ENCODE measurements around the gene GTF2H4.
"Not testable (repeated sequence)": the region's sequence is repeated elsewhere in the genome, so short reads cannot be mapped to it uniquely, and the experiment has no call there.

Gene GTF2H4

DNA sequence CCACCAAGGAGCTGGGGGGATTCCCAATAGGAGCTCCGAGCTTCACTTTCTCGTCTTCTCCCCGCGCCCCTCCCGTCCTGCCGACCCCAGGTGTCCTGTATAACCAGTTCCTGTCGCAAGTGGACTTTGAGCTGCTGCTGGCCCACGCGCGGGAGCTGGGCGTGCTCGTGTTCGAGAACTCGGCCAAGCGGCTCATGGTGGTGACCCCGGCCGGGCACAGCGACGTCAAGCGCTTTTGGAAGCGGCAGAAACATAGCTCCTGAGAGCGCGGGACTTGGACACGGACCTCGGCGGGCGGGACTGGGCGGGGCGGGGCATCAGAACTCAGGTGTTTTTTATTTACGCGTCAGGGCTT is 5.7 kb downstream of the GTF2H4 start:
- 47% methylated on average over 26 to 28 of the region's 31 CpGs for WGBS, 2 experiments (ENCODE audit: insufficient coverage in 2 of 2)
- H3K4me1 ChIP-seq (ENCODE audit: control insufficient read depth, insufficient read depth, low read length, poor library complexity, severe bottlenecking) = peaks cover 7% of the 10 kb centered on the region
- no peaks in the 10 kb centered on the region for H3K9me3 ChIP-seq (ENCODE audit: control insufficient read depth, low read length)
- no peak overlapping the region for H3K27ac ChIP-seq (ENCODE audit: low read depth, low read length, severe bottlenecking)
- peak overlapping the region; percentile 28 for H3K4me3 ChIP-seq (ENCODE audit: extremely low read depth, insufficient read depth, low read length, poor library complexity, severe bottlenecking)
- peaks cover 64% of the 10 kb centered on the region for H3K36me3 ChIP-seq (ENCODE audit: control insufficient read depth, insufficient read depth, low read length)

DNA sequence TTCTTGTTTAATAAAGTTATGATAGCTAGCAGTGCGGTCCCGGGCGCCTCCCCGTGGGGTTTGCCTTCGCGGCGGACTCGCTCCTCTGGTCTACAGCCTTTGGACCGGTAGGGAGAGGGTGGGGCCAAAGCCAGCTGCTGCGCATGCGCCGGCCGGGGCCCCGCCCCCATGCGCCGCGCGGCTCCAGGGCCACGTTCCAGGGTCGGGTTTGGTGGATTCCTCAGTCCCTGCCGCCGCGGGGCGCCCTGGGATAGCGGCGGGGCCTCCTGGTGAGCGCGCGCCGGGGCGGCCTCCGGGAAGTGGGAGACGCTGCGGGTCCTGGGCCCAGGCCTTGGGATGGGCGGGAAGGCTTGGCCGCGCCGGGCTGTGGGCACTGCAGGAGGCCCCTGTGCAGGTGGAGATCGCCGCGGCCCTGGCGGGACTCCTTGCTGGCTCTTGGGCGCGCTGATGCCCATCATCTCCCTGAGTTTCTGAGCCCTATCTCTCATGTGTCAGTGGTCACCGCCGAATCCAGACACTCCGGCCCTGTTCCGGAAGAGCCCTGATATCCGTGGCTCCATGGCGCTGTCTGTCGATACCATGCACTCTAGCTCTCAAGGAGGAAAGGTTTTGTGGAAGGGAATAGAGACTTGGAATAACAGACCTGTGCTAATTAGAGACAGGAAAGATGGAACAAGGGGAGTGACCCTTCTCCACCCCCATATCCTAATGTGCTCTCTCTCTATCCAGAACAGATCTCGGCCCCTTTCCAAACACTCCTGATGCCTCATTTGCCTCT is 6.3 kb downstream of the GTF2H4 start, which contains the start of gene VARS2:
Gene VARS2 (plus strand): TSS at position 163 of the 778 bp plus-strand sequence. CDS start 599 bp downstream, at position 762.
- H3K4me3 ChIP-seq (ENCODE audit: extremely low read depth, insufficient read depth, low read length, poor library complexity, severe bottlenecking) = peak within 1 kb of the TSS; percentile 28
- H3K4me1 ChIP-seq (ENCODE audit: control insufficient read depth, insufficient read depth, low read length, poor library complexity, severe bottlenecking) = peaks cover 7% of the 10 kb centered on the region
- no peaks in the 10 kb centered on the region for H3K9me3 ChIP-seq (ENCODE audit: control insufficient read depth, low read length)
- peaks cover 66% of the 10 kb centered on the region for H3K36me3 ChIP-seq (ENCODE audit: control insufficient read depth, insufficient read depth, low read length)
- 10 to 13% methylated on average over 41 to 50 of the region's 52 CpGs for WGBS, 2 experiments (ENCODE audit: insufficient coverage in 2 of 2)
- peak within 1 kb of the TSS; percentile 26 for H3K27ac ChIP-seq (ENCODE audit: low read depth, low read length, severe bottlenecking)

DNA sequence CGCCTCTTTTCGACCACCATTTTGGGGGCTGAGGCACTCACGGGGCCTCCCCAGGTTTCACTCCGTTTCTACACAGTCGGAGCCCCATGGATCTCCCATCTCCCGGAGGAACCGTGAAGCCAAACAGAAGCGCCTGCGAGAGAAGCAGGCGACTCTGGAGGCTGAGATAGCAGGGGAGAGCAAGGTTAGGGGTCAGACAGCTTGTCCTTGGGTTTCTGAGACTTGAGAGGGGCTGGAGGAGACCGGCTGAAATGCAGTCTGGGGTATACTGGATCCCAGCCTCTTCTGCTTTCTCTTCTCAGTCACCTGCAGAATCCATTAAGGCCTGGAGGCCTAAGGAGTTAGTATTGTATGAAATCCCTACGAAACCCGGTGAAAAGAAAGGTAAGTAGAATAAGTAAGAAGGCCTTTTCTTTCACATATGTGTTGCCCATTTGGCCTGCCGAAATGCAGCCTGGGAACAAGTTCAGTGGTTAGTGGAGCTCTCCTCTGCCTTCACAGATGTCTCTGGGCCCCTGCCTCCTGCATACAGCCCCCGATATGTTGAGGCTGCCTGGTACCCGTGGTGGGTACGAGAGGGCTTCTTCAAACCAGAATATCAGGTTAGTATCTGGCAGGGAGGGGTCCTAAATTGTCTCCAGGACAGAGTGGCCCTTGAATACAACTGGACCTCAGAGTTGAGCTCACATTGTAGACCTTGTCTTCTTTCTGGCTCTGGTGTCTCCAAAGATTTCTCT is 7.0 kb downstream of the GTF2H4 start:
- no peaks in the 10 kb centered on the region for H3K9me3 ChIP-seq (ENCODE audit: control insufficient read depth, low read length)
- no peak overlapping the region for H3K4me3 ChIP-seq (ENCODE audit: extremely low read depth, insufficient read depth, low read length, poor library complexity, severe bottlenecking)
- peaks cover 69% of the 10 kb centered on the region for H3K36me3 ChIP-seq (ENCODE audit: control insufficient read depth, insufficient read depth, low read length)
- WGBS, 2 experiments (ENCODE audit: insufficient coverage in 2 of 2) = 84 to 95% methylated on average over 8 to 16 of the region's 17 CpGs
- H3K27ac ChIP-seq (ENCODE audit: low read depth, low read length, severe bottlenecking) = no peak overlapping the region
- H3K4me1 ChIP-seq (ENCODE audit: control insufficient read depth, insufficient read depth, low read length, poor library complexity, severe bottlenecking) = peaks cover 7% of the 10 kb centered on the region

DNA sequence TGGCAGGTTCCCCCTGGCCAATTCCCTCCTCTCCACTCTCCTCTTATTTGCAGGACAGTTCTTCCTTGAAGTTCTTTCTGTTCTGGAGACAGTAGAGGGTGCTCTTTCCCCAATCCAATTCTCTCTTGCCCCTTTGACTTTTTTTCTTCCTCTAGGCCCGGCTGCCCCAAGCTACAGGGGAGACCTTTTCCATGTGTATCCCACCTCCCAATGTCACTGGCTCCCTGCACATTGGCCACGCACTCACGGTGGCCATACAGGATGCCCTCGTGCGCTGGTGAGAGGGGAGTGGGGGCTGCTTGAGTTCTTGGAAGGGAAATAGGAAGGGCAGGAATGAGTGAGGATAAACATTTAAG is 7.6 kb downstream of the GTF2H4 start:
- H3K27ac ChIP-seq (ENCODE audit: low read depth, low read length, severe bottlenecking) = no peak overlapping the region
- peaks cover 7% of the 10 kb centered on the region for H3K4me1 ChIP-seq (ENCODE audit: control insufficient read depth, insufficient read depth, low read length, poor library complexity, severe bottlenecking)
- no peaks in the 10 kb centered on the region for H3K9me3 ChIP-seq (ENCODE audit: control insufficient read depth, low read length)
- H3K36me3 ChIP-seq (ENCODE audit: control insufficient read depth, insufficient read depth, low read length) = peaks cover 70% of the 10 kb centered on the region
- no peak overlapping the region for H3K4me3 ChIP-seq (ENCODE audit: extremely low read depth, insufficient read depth, low read length, poor library complexity, severe bottlenecking)
- 47 to 58% methylated on average over 3 to 4 of the region's 5 CpGs for WGBS, 2 experiments (ENCODE audit: insufficient coverage in 2 of 2)

DNA sequence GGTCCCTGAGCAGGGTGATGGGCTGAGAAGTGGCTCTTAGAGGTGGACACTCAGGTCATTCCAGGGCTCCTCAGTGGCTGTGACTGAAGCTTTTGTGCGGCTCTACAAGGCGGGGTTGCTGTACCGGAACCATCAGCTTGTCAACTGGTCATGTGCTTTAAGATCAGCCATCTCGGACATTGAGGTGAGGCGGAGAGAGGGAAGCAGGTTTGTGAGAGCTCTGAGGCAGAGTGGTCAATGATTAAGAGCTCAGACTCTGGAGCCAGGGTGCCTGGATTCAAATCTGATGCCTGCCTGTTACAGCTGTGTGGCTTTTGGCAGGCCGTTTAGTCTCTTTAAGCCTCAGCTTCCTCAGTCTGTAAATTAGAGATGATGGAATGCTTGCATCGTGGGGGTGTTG is 9.0 kb downstream of the GTF2H4 start:
- Histone ChIP-seq H3K4me3 (ENCODE audit: extremely low read depth, insufficient read depth, low read length, poor library complexity, severe bottlenecking) (no peak overlapping the region), H3K4me1 (ENCODE audit: control insufficient read depth, insufficient read depth, low read length, poor library complexity, severe bottlenecking) (peaks cover 7% of the 10 kb centered on the region), H3K27ac (ENCODE audit: low read depth, low read length, severe bottlenecking) (no peak overlapping the region), H3K9me3 (ENCODE audit: control insufficient read depth, low read length) (no peaks in the 10 kb centered on the region), H3K36me3 (ENCODE audit: control insufficient read depth, insufficient read depth, low read length) (peaks cover 67% of the 10 kb centered on the region)
- 94 to 99% methylated on average over 7 of the region's 7 CpGs for WGBS, 2 experiments (ENCODE audit: insufficient coverage in 2 of 2)

DNA sequence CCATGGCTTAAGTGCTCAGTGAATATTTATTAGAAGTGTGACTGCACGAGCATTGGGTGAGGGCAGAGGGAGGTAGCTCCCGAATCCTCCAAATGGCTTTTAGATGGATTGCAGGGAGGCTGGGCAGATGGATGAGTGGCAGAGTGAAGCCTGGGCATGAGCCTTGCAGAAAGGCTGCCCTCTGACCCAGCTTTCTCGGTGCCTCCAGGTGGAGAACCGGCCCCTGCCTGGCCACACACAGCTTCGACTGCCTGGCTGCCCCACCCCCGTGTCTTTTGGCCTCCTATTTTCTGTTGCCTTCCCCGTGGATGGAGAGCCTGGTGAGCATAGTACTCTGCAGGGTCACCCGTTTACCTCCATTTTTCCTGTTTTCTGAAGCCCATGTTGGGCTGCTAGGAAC is 9.5 kb downstream of the GTF2H4 start:
- H3K36me3 ChIP-seq (ENCODE audit: control insufficient read depth, insufficient read depth, low read length) = peaks cover 67% of the 10 kb centered on the region
- no peaks in the 10 kb centered on the region for H3K9me3 ChIP-seq (ENCODE audit: control insufficient read depth, low read length)
- 89 to 94% methylated on average over 8 of the region's 8 CpGs for WGBS, 2 experiments (ENCODE audit: insufficient coverage in 2 of 2)

DNA sequence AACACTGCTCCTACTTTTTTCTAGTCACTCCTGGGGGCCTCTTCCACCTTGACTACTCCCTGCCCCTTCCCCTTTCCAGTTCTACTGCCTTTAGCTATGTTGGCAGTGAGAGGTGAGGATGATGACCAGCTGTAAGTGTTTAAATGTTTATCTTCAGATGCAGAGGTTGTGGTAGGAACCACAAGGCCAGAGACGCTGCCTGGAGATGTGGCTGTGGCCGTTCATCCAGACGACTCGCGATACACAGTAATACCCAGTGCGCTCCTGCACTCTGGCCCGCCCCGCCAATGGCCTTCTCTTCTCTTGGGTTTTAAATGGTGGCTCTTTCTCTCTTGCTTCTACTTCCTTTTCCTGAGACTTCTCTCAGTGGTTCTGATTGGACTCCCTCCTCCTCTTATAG is 10.7 kb downstream of the GTF2H4 start:
- Histone ChIP-seq H3K27ac (ENCODE audit: low read depth, low read length, severe bottlenecking) (no peak overlapping the region), H3K36me3 (ENCODE audit: control insufficient read depth, insufficient read depth, low read length) (peaks cover 67% of the 10 kb centered on the region), H3K4me1 (ENCODE audit: control insufficient read depth, insufficient read depth, low read length, poor library complexity, severe bottlenecking) (peaks cover 10% of the 10 kb centered on the region), H3K9me3 (ENCODE audit: control insufficient read depth, low read length) (no peaks in the 10 kb centered on the region), H3K4me3 (ENCODE audit: extremely low read depth, insufficient read depth, low read length, poor library complexity, severe bottlenecking) (no peak overlapping the region)
- 96 to 97% methylated on average over 8 of the region's 8 CpGs for WGBS, 2 experiments (ENCODE audit: insufficient coverage in 2 of 2)

More for the DNA sequence above, 9.5 kb downstream of the GTF2H4 start:
- no peak overlapping the region for H3K27ac ChIP-seq (ENCODE audit: low read depth, low read length, severe bottlenecking)
- peaks cover 10% of the 10 kb centered on the region for H3K4me1 ChIP-seq (ENCODE audit: control insufficient read depth, insufficient read depth, low read length, poor library complexity, severe bottlenecking)
- H3K4me3 ChIP-seq (ENCODE audit: extremely low read depth, insufficient read depth, low read length, poor library complexity, severe bottlenecking) = no peak overlapping the region

DNA sequence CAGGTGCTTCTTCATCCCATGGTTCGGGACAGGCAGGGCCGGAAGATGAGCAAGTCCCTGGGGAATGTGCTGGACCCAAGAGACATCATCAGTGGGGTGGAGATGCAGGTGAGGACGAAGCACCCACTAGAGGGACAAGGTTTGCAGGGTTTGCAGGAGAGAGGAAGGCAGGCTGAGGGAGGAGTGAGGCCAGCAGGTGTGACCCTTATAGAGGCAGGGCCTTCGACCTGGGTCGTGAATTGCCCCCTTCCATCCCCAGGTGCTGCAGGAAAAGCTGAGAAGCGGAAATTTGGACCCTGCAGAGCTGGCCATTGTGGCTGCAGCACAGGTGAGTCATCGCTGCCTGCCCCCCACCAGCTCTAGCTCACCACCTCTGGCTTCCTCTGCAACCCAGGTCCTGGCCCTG is 14.4 kb downstream of the GTF2H4 start:
- no peak overlapping the region for H3K27ac ChIP-seq (ENCODE audit: low read depth, low read length, severe bottlenecking)
- no peaks in the 10 kb centered on the region for H3K9me3 ChIP-seq (ENCODE audit: control insufficient read depth, low read length)
- peaks cover 81% of the 10 kb centered on the region for H3K36me3 ChIP-seq (ENCODE audit: control insufficient read depth, insufficient read depth, low read length)
- 83 to 87% methylated on average over 6 to 7 of the region's 7 CpGs for WGBS, 2 experiments (ENCODE audit: insufficient coverage in 2 of 2)
- H3K4me3 ChIP-seq (ENCODE audit: extremely low read depth, insufficient read depth, low read length, poor library complexity, severe bottlenecking) = no peak overlapping the region
- H3K4me1 ChIP-seq (ENCODE audit: control insufficient read depth, insufficient read depth, low read length, poor library complexity, severe bottlenecking) = peaks cover 4% of the 10 kb centered on the region

DNA sequence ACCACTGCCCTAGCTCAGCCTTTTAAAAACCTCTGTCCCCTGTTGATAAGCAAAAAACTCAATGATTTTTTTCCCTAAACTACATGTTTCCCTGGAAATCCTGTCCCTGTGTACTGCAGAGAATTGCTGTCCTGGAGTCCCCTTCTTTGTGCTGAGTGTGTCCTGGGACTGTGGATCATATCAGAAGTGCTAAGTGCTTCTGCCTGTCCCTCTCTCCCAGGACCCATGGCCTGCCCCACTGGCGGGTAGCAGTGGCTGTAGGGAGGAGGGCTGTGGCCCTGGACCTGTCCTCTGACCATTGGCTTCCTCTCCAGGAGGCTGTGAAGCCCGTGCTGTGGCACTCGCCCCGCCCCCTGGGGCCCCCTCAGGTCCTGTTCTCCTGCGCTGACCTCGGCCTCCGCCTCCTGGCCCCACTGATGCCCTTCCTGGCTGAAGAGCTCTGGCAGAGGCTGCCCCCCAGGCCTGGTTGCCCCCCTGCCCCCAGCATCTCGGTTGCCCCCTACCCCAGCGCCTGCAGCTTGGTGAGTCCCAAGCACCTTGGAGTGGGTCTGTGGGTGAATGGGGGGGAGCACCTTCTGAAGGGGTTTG is 16.1 kb downstream of the GTF2H4 start:
- H3K4me3 ChIP-seq (ENCODE audit: extremely low read depth, insufficient read depth, low read length, poor library complexity, severe bottlenecking); H3K4me1 ChIP-seq (ENCODE audit: control insufficient read depth, insufficient read depth, low read length, poor library complexity, severe bottlenecking): not testable (repeated sequence)
- peak overlapping the region; percentile 10 for H3K27ac ChIP-seq (ENCODE audit: low read depth, low read length, severe bottlenecking)
- H3K9me3 ChIP-seq (ENCODE audit: control insufficient read depth, low read length) = peaks cover 12% of the 10 kb centered on the region
- 85 to 97% methylated on average over 6 to 8 of the region's 9 CpGs for WGBS, 2 experiments (ENCODE audit: insufficient coverage in 2 of 2)
- H3K36me3 ChIP-seq (ENCODE audit: control insufficient read depth, insufficient read depth, low read length) = peaks cover 85% of the 10 kb centered on the region

DNA sequence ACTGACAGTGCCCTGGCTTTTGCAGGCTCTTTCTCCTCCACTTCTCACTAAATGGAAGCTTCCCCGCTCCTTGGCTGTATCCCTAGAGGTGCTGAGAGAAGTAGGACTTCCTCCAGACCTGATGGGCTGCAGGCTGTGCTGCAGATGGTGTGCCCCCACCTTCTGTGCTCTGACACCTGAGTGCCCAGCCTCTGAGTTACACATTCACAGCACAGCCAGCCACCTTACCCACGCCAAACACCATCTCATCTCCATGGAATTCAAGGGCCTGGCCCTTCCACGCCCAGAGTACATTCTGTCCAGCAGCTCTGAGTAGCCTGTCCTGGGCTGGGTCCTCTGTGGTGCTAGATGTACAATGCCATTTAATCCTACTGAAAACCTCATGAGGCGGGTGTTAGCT is 18.6 kb downstream of the GTF2H4 start:
- H3K4me1 ChIP-seq (ENCODE audit: control insufficient read depth, insufficient read depth, low read length, poor library complexity, severe bottlenecking) = peaks cover 4% of the 10 kb centered on the region
- H3K9me3 ChIP-seq (ENCODE audit: control insufficient read depth, low read length) = peaks cover 14% of the 10 kb centered on the region
- no peak overlapping the region for H3K4me3 ChIP-seq (ENCODE audit: extremely low read depth, insufficient read depth, low read length, poor library complexity, severe bottlenecking)
- H3K36me3 ChIP-seq (ENCODE audit: control insufficient read depth, insufficient read depth, low read length) = peaks cover 66% of the 10 kb centered on the region
- WGBS, 2 experiments (ENCODE audit: insufficient coverage in 2 of 2) = 80 to 100% methylated on average over 2 of the region's 4 CpGs
- no peak overlapping the region for H3K27ac ChIP-seq (ENCODE audit: low read depth, low read length, severe bottlenecking)
